Measurements from ENCODE around the gene ZNF892. TPM values are rescaled to one million over a fixed set of nuclear protein-coding genes. Genes with fewer than 3 reads are reported as not detected.

The ZNF892 gene
- polyA plus RNA-seq, 1 donor (not counting 4 experiments of a cell fraction or from before 2014, with no cell fraction given), result 1.6 TPM

GRCh38 chr2:95181774-95182173 is 25.5 kb upstream of the ZNF892 start:
- H3K27ac ChIP-seq (ENCODE audit: control insufficient read depth, insufficient read depth, low read length), result no peak overlapping the region
- no peak overlapping the region for H2AFZ ChIP-seq (ENCODE audit: control insufficient read depth, low read length)
- H3K4me2 ChIP-seq (ENCODE audit: control insufficient read depth, extremely low read depth, insufficient read depth, low read depth, low read length), result no peak overlapping the region
- H4K20me1 ChIP-seq (ENCODE audit: control insufficient read depth, extremely low read depth, insufficient read depth, low read length), result no peaks in the 10 kb centered on the region
- FAIRE-seq, result no peak
- peaks cover 8 to 24% of the 10 kb centered on the region in 2 experiments for H3K36me3 ChIP-seq (ENCODE audit: control insufficient read depth in 2 of 2, extremely low read depth in 1 of 2, insufficient read depth in 2 of 2, low read length in 2 of 2)
- TF ChIP-seq CTCF (optimal IDR thresholded peaks at IDR 0.05 in 1 of 3, IDR thresholded peaks at IDR 0.05 in 1 of 3, conservative IDR thresholded peaks at IDR 0.05 in 1 of 3; ENCODE audit: extremely low read depth in 1 of 3, insufficient read depth in 2 of 3, low read length in 3 of 3) (no peak), EZH2 (IDR thresholded peaks at IDR 0.05; ENCODE audit: low read length) (no peak)
- H3K9me3 ChIP-seq (ENCODE audit: control insufficient read depth, low read depth, low read length), result peaks cover 3% of the 10 kb centered on the region
- no peaks in the 10 kb centered on the region for H3K9me1 ChIP-seq (ENCODE audit: control insufficient read depth, extremely low read depth, insufficient read depth, low read length)
- H3K27me3 ChIP-seq (ENCODE audit: control insufficient read depth, extremely low read depth, insufficient read depth, low read length), result no peaks in the 10 kb centered on the region
- H3K79me2 ChIP-seq (ENCODE audit: control insufficient read depth, insufficient read depth, low read length), result no peaks in the 10 kb centered on the region
- no peak overlapping the region for H3K4me3 ChIP-seq (ENCODE audit: control insufficient read depth in 2 of 3, extremely low read depth in 1 of 3, insufficient read depth in 2 of 3, low read depth in 1 of 3, low read length in 3 of 3)
- dilution Hi-C loops (cut with MboI; ENCODE audit: extremely low pct_ligation_motif_present, low sequenced_read_pairs), result no loop called here
- no peak for DNase-seq (ENCODE audit: low read depth, low spot score)
- no peak overlapping the region for H3K9ac ChIP-seq (ENCODE audit: control insufficient read depth, extremely low read depth, insufficient read depth, low read length)
- H3K4me1 ChIP-seq (ENCODE audit: control insufficient read depth, extremely low read depth, insufficient read depth, low read length), result no peaks in the 10 kb centered on the region

GRCh38 chr2:95185197-95185596 is 22.1 kb upstream of the ZNF892 start:
- no peak overlapping the region for H3K27ac ChIP-seq (ENCODE audit: control insufficient read depth, insufficient read depth, low read length)
- H4K20me1 ChIP-seq (ENCODE audit: control insufficient read depth, extremely low read depth, insufficient read depth, low read length), result no peaks in the 10 kb centered on the region
- DNase-seq (ENCODE audit: low read depth, low spot score), result no peak
- H3K36me3 ChIP-seq (ENCODE audit: control insufficient read depth in 2 of 2, extremely low read depth in 1 of 2, insufficient read depth in 2 of 2, low read length in 2 of 2), result peaks cover 8 to 15% of the 10 kb centered on the region in 2 experiments
- no peak overlapping the region for H3K9ac ChIP-seq (ENCODE audit: control insufficient read depth, extremely low read depth, insufficient read depth, low read length)
- dilution Hi-C loops (cut with MboI; ENCODE audit: extremely low pct_ligation_motif_present, low sequenced_read_pairs), result no loop called here
- no peak overlapping the region for H3K4me3 ChIP-seq (ENCODE audit: control insufficient read depth in 2 of 3, extremely low read depth in 1 of 3, insufficient read depth in 2 of 3, low read depth in 1 of 3, low read length in 3 of 3)
- no peaks in the 10 kb centered on the region for H3K4me1 ChIP-seq (ENCODE audit: control insufficient read depth, extremely low read depth, insufficient read depth, low read length)
- no peaks in the 10 kb centered on the region for H3K27me3 ChIP-seq (ENCODE audit: control insufficient read depth, extremely low read depth, insufficient read depth, low read length)
- FAIRE-seq, result no peak
- H2AFZ ChIP-seq (ENCODE audit: control insufficient read depth, low read length), result no peak overlapping the region
- no peak overlapping the region for H3K4me2 ChIP-seq (ENCODE audit: control insufficient read depth, extremely low read depth, insufficient read depth, low read depth, low read length)
- H3K9me3 ChIP-seq (ENCODE audit: control insufficient read depth, low read depth, low read length), result peaks cover 3% of the 10 kb centered on the region
- H3K9me1 ChIP-seq (ENCODE audit: control insufficient read depth, extremely low read depth, insufficient read depth, low read length), result no peaks in the 10 kb centered on the region
- no peaks in the 10 kb centered on the region for H3K79me2 ChIP-seq (ENCODE audit: control insufficient read depth, insufficient read depth, low read length)
- TF ChIP-seq CTCF (optimal IDR thresholded peaks at IDR 0.05 in 1 of 3, IDR thresholded peaks at IDR 0.05 in 1 of 3, conservative IDR thresholded peaks at IDR 0.05 in 1 of 3; ENCODE audit: extremely low read depth in 1 of 3, insufficient read depth in 2 of 3, low read length in 3 of 3) (no peak), EZH2 (IDR thresholded peaks at IDR 0.05; ENCODE audit: low read length) (no peak)

Data from keratinocyte (primary cell).